Measurements from ENCODE around the gene INSM1. TPM values are rescaled to one million over a fixed set of nuclear protein-coding genes. Genes with fewer than 3 reads are reported as not detected.

The INSM1 gene
- total RNA-seq, 1 donor from 2014 or later = not detected

- DNase-seq (no peak), ATAC-seq (no peak)
- peaks cover 71% of the 10 kb centered on the region for H3K27me3 ChIP-seq (ENCODE audit: low read depth)
- no peak for TF ChIP-seq CTCF (IDR thresholded peaks at IDR 0.05)
- no peaks in the 10 kb centered on the region for H3K36me3 ChIP-seq
- H3K9me3 ChIP-seq = no peaks in the 10 kb centered on the region
- no peak overlapping the region for H3K4me3 ChIP-seq
- H3K27ac ChIP-seq = no peak overlapping the region
- intact Hi-C loops (cut with DNase I) = no loop called here
- peaks cover 14% of the 10 kb centered on the region for H3K4me1 ChIP-seq
Observed at GRCh38 chr20:20371681-20372080, 3.8 kb downstream of the INSM1 start.

- no peak for TF ChIP-seq CTCF (IDR thresholded peaks at IDR 0.05)
- no peak for ATAC-seq
- no peak for DNase-seq
- Histone ChIP-seq H3K9me3 (no peaks in the 10 kb centered on the region), H3K27ac (no peak overlapping the region), H3K4me1 (peaks cover 4% of the 10 kb centered on the region), H3K4me3 (no peak overlapping the region), H3K27me3 (ENCODE audit: low read depth) (peaks cover 60% of the 10 kb centered on the region), H3K36me3 (no peaks in the 10 kb centered on the region)
- intact Hi-C loops (cut with DNase I) = no loop called here
Observed at GRCh38 chr20:20373091-20373571, 5.2 kb downstream of the INSM1 start.

GRCh38 chr20:20375862-20376261 is 8.0 kb downstream of the INSM1 start:
- ATAC-seq (no peak), DNase-seq (no peak)
- H3K27me3 ChIP-seq (ENCODE audit: low read depth) = peaks cover 39% of the 10 kb centered on the region
- no peaks in the 10 kb centered on the region for H3K36me3 ChIP-seq
- TF ChIP-seq CTCF (IDR thresholded peaks at IDR 0.05) = no peak
- H3K4me1 ChIP-seq = no peaks in the 10 kb centered on the region
- no peak overlapping the region for H3K4me3 ChIP-seq
- no peaks in the 10 kb centered on the region for H3K9me3 ChIP-seq
- no peak overlapping the region for H3K27ac ChIP-seq
- intact Hi-C loops (cut with DNase I) = no loop called here

GRCh38 chr20:20386192-20386591 is 18.3 kb downstream of the INSM1 start:
- ATAC-seq (no peak), DNase-seq (no peak)
- intact Hi-C loops (cut with DNase I) = no loop called here
- no peak for TF ChIP-seq CTCF (IDR thresholded peaks at IDR 0.05)
- Histone ChIP-seq H3K27ac (no peak overlapping the region), H3K36me3 (peaks cover 9% of the 10 kb centered on the region), H3K9me3 (no peaks in the 10 kb centered on the region), H3K4me3 (no peak overlapping the region), H3K27me3 (ENCODE audit: low read depth) (no peaks in the 10 kb centered on the region), H3K4me1 (no peaks in the 10 kb centered on the region)

- DNase-seq = no peak
- intact Hi-C loops (cut with DNase I) = no loop called here
- no peak for ATAC-seq
- TF ChIP-seq CTCF (IDR thresholded peaks at IDR 0.05) = no peak
- no peaks in the 10 kb centered on the region for H3K27me3 ChIP-seq (ENCODE audit: low read depth)
- no peaks in the 10 kb centered on the region for H3K4me1 ChIP-seq
- H3K36me3 ChIP-seq = peaks cover 40% of the 10 kb centered on the region
- no peak overlapping the region for H3K4me3 ChIP-seq
- no peaks in the 10 kb centered on the region for H3K9me3 ChIP-seq
- H3K27ac ChIP-seq = no peak overlapping the region
Observed at GRCh38 chr20:20390393-20390792, 22.5 kb downstream of the INSM1 start.

DNA sequence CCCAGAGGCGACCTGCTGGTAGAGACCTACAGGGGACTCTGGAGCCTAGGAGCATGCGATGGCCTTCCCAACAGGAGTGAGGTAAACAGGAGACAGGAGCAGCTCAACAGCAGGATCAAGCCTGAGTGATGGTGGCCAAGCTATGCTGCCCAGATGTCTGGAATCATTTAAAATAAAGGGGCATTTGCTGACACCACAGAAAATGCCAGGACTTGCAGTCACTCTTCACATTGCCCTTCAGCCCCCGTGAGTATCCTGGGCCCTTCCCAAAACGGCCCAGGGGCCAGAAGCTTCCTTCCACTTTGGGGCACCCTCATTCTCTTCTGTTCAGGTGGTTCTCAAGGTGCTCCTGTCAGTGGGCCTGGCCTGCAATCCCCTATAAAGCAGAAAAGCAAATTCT is 23.2 kb downstream of the INSM1 start:
- intact Hi-C loops (cut with DNase I) = no loop called here
- no peak overlapping the region for H3K27ac ChIP-seq
- H3K36me3 ChIP-seq = peaks cover 47% of the 10 kb centered on the region
- ATAC-seq (no peak), DNase-seq (no peak)
- H3K27me3 ChIP-seq (ENCODE audit: low read depth) = no peaks in the 10 kb centered on the region
- no peak overlapping the region for H3K4me3 ChIP-seq
- H3K4me1 ChIP-seq = no peaks in the 10 kb centered on the region
- TF ChIP-seq CTCF (IDR thresholded peaks at IDR 0.05) = no peak
- H3K9me3 ChIP-seq = no peaks in the 10 kb centered on the region

Measured in lower lobe of right lung (tissue), 2 donors.